PC-9 (cell line): ENCODE data around the gene CHML. TPM values are rescaled to one million over a fixed set of nuclear protein-coding genes. Genes with fewer than 3 reads are reported as not detected.

Experiments
- BruUV-seq: library from RNA; stranded (reverse); fragments of 400-500 nt; replicated peaks from 2 replicates; lab custom pipeline; 2021; lab: Mats Ljungman, UMichigan
- CTCF ChIA-PET: fragments of 300-600 bp; sonication (Branson Sonifier 250); formaldehyde crosslinking; loops from one replicate; lab custom pipeline; 2022; ENCODE audit warnings: antibody characterized with exemption; lab: Charles Lee
- POLR2A ChIA-PET: fragments of 300-600 bp; sonication (Branson Sonifier 250); formaldehyde crosslinking; loops from one replicate; lab custom pipeline; 2022; ENCODE audit warnings: antibody characterized with exemption; ENCODE audit not compliant: unreplicated experiment; lab: Charles Lee
- DNase-seq, 2 experiments: peaks; one replicate each; pipeline versions ENCODE4 v3.0.0 to v3.0.0-alpha.2; 2015 to 2022; ENCODE audit warnings: mixed read lengths in 1 of 2
- H2AFZ ChIP-seq: fragments of 200-600 bp; sonication (generic); 2 replicates; pipeline ENCODE4 v1.8.1; 2017; ENCODE audit warnings: antibody characterized with exemption
- H3F3A ChIP-seq: fragments of 200-600 bp; sonication (generic); 2 replicates; pipeline ENCODE4 v1.8.1; 2017; ENCODE audit warnings: antibody characterized with exemption, mild to moderate bottlenecking, low read depth; ENCODE audit not compliant: insufficient read depth
- H3K27ac ChIP-seq: fragments of 200-600 bp; sonication (generic); 2 replicates; pipeline ENCODE4 v1.6.1; 2016; ENCODE audit warnings: mixed run types
- H3K27me3 ChIP-seq: fragments of 200-600 bp; sonication (generic); 2 replicates; pipeline ENCODE4 v1.6.1; 2016; ENCODE audit warnings: low read depth, mixed run types; ENCODE audit not compliant: insufficient read depth
- H3K36me3 ChIP-seq: fragments of 200-600 bp; sonication (generic); 2 replicates; pipeline ENCODE4 v1.6.1; 2016; ENCODE audit warnings: low read depth, mixed run types
- H3K4me1 ChIP-seq: fragments of 200-600 bp; sonication (generic); replicated peaks from 2 replicates; pipeline ENCODE4 v1.6.1; 2016; ENCODE audit warnings: mixed run types; ENCODE audit not compliant: insufficient read depth
- H3K4me2 ChIP-seq: fragments of 200-600 bp; sonication (generic); 2 replicates; pipeline ENCODE4 v1.6.1; 2017; ENCODE audit warnings: mixed run types
- H3K4me3 ChIP-seq: fragments of 200-600 bp; sonication (generic); 2 replicates; pipeline ENCODE4 v1.6.1; 2016; ENCODE audit warnings: mixed run types
- H3K79me2 ChIP-seq: fragments of 200-600 bp; sonication (generic); 2 replicates; pipeline ENCODE4 v1.6.1; 2017; ENCODE audit warnings: low read depth, mixed run types
- H3K9me2 ChIP-seq: fragments of 200-600 bp; sonication (generic); 2 replicates; pipeline ENCODE4 v1.8.1; 2017; ENCODE audit warnings: mild to moderate bottlenecking; ENCODE audit not compliant: insufficient read depth
- H3K9me3 ChIP-seq: fragments of 200-600 bp; sonication (generic); 2 replicates; pipeline ENCODE4 v1.8.1; 2016; ENCODE audit warnings: low read depth; ENCODE audit not compliant: insufficient read depth
- H4K20me1 ChIP-seq: fragments of 200-600 bp; sonication (generic); 2 replicates; pipeline ENCODE4 v1.8.1; 2017; ENCODE audit not compliant: insufficient read depth
- CTCF ChIP-seq: fragments of 200-600 bp; sonication (generic); conservative IDR thresholded peaks from 2 replicates; pipeline ENCODE4 v1.6.1; 2017; ENCODE audit warnings: mixed run types, antibody characterized with exemption, mild to moderate bottlenecking, moderate library complexity
- EZH2 ChIP-seq: fragments of 200-600 bp; sonication (generic); IDR thresholded peaks from 2 replicates; pipeline ENCODE4 v1.8.0; 2017; ENCODE audit warnings: antibody characterized with exemption, low read depth
- intact Hi-C: fragments of 100-400 bp; cut with micrococcal nuclease; formaldehyde crosslinking; loops from one replicate; pipeline ENCODE4 v1.10.0; 2022; ENCODE audit not compliant: unreplicated experiment
- total RNA-seq: library from RNA; stranded (reverse); gene quantifications from 2 replicates; pipeline ENCODE4 v1.2.3, GENCODE V29; 2021

Gene CHML
- total RNA-seq, 1 experiment from 2014 or later: 47.8 TPM

GRCh38 chr1:241605146-241605805 lies 34.9 kb downstream of the CHML start:
- Histone ChIP-seq H3K36me3 (peaks cover 12% of the 10 kb centered on the region; the same call in 1 of the 2 replicates), H2AFZ (no peak overlapping the region), H3K4me3 (no peak overlapping the region), H3K9me2 (no peaks in the 10 kb centered on the region), H3K4me1 (peaks cover 17% of the 10 kb centered on the region), H3K9me3 (no peaks in the 10 kb centered on the region; the same call in 1 of the 2 replicates), H3K79me2 (no peaks in the 10 kb centered on the region), H3K27me3 (no peaks in the 10 kb centered on the region), H3K27ac (no peak overlapping the region), H4K20me1 (no peaks in the 10 kb centered on the region), H3F3A (no peaks in the 10 kb centered on the region), H3K4me2 (no peak overlapping the region)
- ChIA-PET POLR2A (interaction anchor here (0.6 kb wide), 1 partner anchor 325 kb away, joined by 3 read pairs; no protein-coding TSS in a partner anchor), CTCF (no interaction called here)
- peak; percentile 21; the same call in 1 of the 2 replicates for TF ChIP-seq CTCF
- TF ChIP-seq EZH2: no peak
- no peak for DNase-seq
- intact Hi-C loops: no loop called here
- no TSS peak for BruUV-seq

- no TSS peak for BruUV-seq
- H3K4me1 ChIP-seq: peaks cover 10% of the 10 kb centered on the region; the same call in 1 of the 2 replicates
- no peak overlapping the region for H2AFZ ChIP-seq
- H3K36me3 ChIP-seq: peaks cover 12% of the 10 kb centered on the region; the same call in 1 of the 2 replicates
- intact Hi-C loops: no loop called here
- no peak overlapping the region for H3K27ac ChIP-seq
- H3K4me2 ChIP-seq: no peak overlapping the region
- H3K79me2 ChIP-seq: no peaks in the 10 kb centered on the region
- no peak for DNase-seq
- POLR2A ChIA-PET: no interaction called here
- TF ChIP-seq CTCF: no peak
- TF ChIP-seq EZH2: no peak
- H4K20me1 ChIP-seq: no peaks in the 10 kb centered on the region
- CTCF ChIA-PET: no interaction called here
- no peaks in the 10 kb centered on the region for H3K9me2 ChIP-seq
- H3K9me3 ChIP-seq: no peaks in the 10 kb centered on the region; the same call in 1 of the 2 replicates
- H3F3A ChIP-seq: no peaks in the 10 kb centered on the region
- H3K4me3 ChIP-seq: no peak overlapping the region
- H3K27me3 ChIP-seq: no peaks in the 10 kb centered on the region
Measured at GRCh38 chr1:241603731-241604245, 36.4 kb downstream of the CHML start.

- POLR2A ChIA-PET: no interaction called here
- BruUV-seq: no TSS peak
Measured at GRCh38 chr1:241600496-241600901, 39.7 kb downstream of the CHML start.

More at GRCh38 chr1:241600496-241600901, 39.7 kb downstream of the CHML start:
- no peak for TF ChIP-seq CTCF
- no peak for TF ChIP-seq EZH2
- Histone ChIP-seq H2AFZ (no peak overlapping the region), H3K4me2 (no peak overlapping the region), H3K36me3 (peaks cover 28% of the 10 kb centered on the region), H4K20me1 (no peaks in the 10 kb centered on the region), H3K27me3 (no peaks in the 10 kb centered on the region), H3K9me2 (no peaks in the 10 kb centered on the region), H3K27ac (no peak overlapping the region), H3K79me2 (no peaks in the 10 kb centered on the region), H3K4me1 (no peaks in the 10 kb centered on the region), H3F3A (no peaks in the 10 kb centered on the region), H3K9me3 (no peaks in the 10 kb centered on the region; the same call in 1 of the 2 replicates), H3K4me3 (no peak overlapping the region)
- CTCF ChIA-PET: no interaction called here
- no peak for DNase-seq
- intact Hi-C loops: no loop called here
